Thyroid gland (tissue), 4 donors: ENCODE results near the gene GRN.

Source experiments
- POLR2A ChIP-seq, 2 donors: fragments of 450-650 bp; IDR thresholded peaks; one replicate each; pipeline ENCODE4 v1.6.1; 2017; ENCODE audit warnings: antibody characterized with exemption in 2 of 2, mild to moderate bottlenecking in 2 of 2, moderate library complexity in 1 of 2
- TF ChIP-seq, protein P1 (sequence below), 6 experiments: fragments of 200-600 bp in 3 of 6; fragments of 450-650 bp in 3 of 6; sonication (generic) in 3 of 6; IDR thresholded peaks; one replicate each; pipeline ENCODE4 v1.5.1; 2016 to 2019; ENCODE audit warnings: antibody characterized with exemption in 6 of 6, mild to moderate bottlenecking in 2 of 6, inconsistent platforms in 1 of 6, moderate library complexity in 1 of 6

DNA sequence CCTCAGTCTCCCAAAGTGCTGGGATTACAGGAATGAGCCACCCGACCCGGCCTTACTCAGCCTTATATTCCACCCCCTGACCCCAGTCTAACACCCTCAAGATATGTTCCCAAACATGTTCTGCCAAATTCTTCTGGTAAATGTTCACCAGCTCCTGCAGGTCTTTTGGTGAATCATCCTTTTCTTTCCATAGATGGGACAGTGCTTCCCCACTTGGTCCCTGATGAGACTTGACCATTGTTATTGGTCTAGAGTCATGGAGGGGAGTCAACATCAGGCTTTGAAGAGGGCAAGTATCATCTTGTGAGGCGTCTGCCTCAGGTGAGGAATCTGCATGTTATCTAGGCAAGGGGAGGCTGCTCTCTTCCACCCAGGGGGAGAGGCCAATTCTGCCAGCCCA is 47.1 kb upstream of the GRN start:
- TF ChIP-seq, protein P1, sequence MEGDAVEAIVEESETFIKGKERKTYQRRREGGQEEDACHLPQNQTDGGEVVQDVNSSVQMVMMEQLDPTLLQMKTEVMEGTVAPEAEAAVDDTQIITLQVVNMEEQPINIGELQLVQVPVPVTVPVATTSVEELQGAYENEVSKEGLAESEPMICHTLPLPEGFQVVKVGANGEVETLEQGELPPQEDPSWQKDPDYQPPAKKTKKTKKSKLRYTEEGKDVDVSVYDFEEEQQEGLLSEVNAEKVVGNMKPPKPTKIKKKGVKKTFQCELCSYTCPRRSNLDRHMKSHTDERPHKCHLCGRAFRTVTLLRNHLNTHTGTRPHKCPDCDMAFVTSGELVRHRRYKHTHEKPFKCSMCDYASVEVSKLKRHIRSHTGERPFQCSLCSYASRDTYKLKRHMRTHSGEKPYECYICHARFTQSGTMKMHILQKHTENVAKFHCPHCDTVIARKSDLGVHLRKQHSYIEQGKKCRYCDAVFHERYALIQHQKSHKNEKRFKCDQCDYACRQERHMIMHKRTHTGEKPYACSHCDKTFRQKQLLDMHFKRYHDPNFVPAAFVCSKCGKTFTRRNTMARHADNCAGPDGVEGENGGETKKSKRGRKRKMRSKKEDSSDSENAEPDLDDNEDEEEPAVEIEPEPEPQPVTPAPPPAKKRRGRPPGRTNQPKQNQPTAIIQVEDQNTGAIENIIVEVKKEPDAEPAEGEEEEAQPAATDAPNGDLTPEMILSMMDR (IDR thresholded peaks at IDR 0.05) = no peak
- TF ChIP-seq POLR2A (IDR thresholded peaks at IDR 0.05) = no peak
